CD4-positive, alpha-beta T cell treated with Interleukin-17A for 1 hour (primary cell): ENCODE measurements around the gene TMEM243.
"Not testable (repeated sequence)": the region's sequence is repeated elsewhere in the genome, so short reads cannot be mapped to it uniquely, and the experiment has no call there.

Source experiments
- DNase-seq: peaks from one replicate; pipeline ENCODE4 v3.0.0-alpha.2; 2020

The TMEM243 gene

DNA sequence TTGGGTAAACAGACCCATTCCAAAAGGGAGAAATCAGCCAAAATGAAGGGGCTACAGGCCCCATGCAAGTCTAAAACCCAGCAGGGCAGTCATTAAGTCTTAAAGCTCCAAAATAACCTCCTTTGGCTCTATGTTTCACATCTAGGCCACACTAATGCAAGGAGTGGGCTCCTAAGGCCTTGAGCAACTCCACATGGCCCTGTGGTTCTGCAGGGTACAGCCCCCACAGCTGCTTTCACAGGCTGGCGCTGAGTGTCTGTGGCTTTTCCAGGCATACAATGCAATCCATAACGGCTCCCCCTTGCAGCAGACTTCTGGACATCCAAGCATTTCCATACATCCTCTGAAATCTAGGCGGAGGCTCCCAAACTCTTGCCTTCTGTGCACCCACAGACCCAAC is 9.0 kb downstream of the TMEM243 start:
- DNase-seq = no peak

DNA sequence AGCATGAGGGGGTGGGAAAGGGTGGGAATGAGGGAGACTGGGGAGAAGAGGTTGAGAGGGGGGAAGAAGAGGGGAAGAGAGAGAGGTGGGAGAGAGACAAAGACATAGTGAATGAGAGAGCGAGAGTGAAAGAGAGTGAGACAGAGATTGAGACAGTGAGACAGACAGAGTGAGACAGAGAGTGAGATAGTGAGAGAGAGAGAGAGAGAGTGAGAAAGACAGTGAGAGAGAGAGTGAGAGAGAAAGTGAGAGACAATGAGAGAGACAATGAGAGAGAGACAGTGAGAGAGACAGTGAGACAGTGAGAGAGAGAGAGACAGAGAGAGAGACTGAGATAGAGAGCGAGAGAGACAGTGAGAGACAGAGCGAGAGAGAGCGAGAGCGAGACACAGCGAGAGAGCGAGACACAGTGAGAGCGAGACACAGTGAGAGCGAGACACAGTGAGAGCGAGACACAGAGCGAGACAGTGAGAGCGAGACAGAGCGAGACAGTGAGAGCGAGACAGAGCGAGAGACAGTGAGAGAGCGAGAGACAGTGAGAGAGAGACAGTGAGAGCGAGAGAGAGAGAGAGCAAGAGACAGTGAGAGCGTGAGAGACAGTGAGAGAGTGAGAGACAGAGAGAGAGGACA is 10.1 kb downstream of the TMEM243 start:
- DNase-seq = no peak

DNA sequence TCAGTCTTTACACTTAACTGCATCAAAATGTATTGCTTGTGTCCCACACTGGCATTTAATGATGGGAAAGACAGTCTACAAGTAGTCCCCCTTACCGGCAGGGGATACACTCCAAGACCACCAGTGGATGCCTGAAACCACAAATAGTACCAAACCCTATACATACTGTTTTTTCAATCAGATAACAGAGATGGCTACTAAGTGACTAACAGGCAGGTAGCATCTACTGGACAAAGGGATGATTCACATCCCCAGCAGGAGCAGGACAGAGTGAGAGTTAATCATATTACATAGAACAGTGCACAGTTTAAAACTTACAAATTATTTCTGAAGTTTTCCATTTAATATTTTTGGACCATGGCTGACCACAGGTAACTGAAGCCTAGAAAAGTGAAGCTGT is 13.2 kb downstream of the TMEM243 start:
- no peak for DNase-seq

DNA sequence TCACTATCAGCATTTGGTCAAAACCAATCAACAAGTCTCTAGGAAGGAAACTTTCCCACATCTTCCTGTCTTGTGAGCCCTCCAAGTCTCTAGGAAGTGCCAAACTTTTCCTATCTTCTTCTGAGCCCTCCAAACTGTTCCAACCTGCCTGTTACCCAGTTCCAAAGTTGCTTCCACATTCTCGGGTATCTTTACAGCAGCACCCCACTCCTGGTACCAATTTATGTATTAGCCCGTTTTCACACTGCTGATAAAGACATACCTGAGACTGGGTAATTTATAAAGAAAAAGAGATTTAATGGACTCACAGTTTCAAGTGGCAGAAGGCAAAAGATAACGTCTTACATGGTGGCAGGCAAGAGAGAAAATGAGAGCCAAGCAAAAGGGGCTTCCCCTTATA is 13.8 kb downstream of the TMEM243 start:
- DNase-seq = not testable (repeated sequence)

DNA sequence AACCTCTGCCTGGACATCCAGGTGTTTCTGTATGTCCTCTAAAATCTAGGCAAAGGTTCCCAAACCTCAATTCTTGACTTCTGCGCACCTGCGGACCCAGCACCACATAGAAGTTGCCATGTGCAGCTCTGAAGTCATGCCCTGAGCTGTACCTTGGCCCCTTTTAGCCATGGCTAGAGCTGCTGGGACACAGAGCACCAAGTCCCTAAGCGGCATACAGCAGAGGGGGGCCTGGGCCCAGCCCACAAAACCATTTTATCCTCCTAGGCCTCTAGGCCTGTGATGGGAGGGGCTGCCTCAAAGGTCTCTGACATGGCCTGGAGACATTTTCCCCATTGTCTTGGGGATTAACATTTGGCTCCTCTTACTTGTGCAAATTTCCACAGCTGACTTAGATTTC is 14.6 kb downstream of the TMEM243 start:
- DNase-seq = no peak

DNA sequence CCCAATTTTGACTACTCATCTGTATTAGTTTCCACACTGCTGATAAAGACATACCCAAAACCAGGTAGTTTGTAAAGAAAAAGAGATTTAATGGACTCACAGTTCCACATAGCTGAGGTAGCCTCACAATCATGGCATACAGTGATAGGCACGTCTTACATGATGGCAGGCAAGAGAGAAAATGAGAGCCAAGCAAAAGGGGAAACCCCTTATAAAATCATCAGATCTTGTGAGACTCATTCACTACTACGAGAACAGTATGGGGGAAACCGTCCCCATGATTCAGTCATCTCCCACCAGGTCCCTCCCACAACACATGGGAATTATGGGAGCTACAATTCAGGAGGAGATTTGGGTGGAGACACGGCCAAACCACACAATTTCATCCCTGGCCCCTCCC is 15.6 kb downstream of the TMEM243 start:
- DNase-seq = not testable (repeated sequence)

DNA sequence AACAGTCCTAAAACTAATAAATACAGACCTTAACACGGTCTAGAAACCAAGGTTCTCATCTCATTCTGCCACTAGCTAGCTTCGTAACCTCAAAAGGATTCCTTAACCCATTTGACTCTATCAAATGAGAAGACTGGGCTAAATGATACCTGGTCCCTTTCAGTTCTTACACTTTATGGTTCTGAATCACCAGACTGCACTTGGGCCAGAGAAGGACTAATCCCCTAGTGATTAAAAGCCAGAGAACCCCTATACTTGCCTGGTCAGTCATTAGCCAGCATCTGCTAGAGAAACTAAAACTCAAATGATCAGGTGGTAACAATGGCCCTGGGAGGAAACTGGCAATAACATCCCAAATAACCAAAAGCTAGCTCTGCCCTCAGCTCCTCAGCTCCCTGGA is 16.8 kb downstream of the TMEM243 start:
- DNase-seq = no peak

DNA sequence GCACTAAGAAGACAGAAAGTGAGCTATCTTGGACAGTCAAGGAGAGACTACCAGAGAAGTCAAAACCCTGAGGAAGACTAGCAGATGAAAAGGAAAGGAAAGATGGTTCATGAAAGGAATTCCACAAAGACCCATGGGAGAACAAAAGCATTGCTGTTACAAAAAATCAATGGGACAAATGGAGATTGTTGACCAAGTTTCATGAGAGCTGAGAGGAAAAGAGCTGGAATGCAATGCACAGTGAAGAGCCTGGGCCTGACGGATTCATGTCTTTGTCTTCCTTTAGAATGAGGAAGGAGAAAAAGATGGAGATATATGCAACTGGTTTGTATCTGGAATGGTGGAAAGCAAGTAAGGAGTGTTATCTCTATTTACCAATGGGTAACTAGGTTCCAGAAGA is 17.3 kb downstream of the TMEM243 start:
- no peak for DNase-seq

DNA sequence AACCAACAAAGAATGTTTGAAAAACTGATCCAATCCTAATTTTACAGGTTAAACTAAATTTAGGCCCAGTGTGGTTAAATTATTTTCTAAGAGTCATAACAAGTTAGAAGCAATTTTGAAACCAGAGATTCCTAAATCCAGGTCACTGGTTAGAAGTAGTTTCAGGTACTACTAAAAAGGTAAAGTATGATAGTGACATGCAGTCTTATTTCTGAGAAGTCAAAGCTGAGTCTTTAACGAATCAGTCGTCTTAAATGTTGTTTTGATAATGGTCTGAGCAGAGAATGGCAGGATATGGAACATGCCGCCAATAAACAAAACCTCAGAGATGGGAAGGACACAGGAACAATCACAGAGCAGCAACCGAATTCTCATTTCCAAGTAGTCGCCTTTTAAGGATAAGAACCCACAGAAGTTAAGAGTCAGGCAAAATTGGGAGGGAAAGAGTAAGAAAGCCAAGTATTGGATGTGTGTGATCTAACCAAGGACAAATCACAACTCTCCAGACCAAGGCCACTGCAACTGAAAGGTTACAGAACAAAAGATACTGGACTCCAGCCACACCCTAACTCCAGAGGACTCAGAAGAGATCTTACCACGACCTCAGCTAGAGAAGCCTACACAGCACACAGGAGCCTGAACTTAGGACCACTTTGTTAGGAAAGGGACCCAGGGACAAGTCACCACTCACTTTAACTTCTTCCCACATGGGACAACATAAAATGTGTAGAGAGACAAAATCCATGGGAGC is 19.7 kb downstream of the TMEM243 start:
- no peak for DNase-seq

DNA sequence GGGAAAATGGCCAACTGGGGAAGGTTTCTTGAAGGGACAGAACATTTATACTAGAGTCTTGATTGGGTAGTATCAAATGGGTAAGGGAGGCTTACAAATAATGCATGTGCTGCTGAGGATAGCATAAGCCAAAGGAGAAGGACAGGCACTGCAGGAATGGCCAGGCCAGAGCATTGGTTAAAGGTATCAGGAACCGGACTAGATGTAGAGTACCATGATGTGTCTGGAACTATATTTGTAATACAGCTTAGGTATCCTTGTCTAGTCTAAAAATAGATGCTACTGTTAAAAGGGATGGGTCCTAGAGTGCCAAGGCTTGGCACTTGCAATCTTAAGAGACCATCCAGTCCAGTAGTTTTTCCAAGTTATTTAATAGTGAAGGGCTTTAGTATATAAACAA is 20.3 kb downstream of the TMEM243 start:
- no peak for DNase-seq

DNA sequence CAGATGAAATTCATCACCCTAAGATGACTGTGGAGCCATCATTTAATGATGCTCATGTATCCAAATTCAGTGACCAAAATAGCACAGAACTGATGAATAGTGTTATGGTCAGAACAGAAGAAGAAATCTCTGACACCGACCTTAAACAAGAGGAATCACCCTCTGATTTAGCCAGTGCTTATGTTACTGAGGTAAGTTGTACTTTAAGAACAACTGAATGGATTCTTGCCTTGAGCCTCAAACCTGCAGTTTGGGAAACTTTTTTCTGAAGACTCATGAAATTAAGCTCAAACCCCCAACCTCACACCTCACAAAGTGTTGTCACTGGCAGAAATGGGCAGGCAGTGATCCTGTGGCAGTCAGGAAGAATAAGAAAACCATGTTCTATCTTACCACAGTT is 25.6 kb downstream of the TMEM243 start:
- no peak for DNase-seq

DNA sequence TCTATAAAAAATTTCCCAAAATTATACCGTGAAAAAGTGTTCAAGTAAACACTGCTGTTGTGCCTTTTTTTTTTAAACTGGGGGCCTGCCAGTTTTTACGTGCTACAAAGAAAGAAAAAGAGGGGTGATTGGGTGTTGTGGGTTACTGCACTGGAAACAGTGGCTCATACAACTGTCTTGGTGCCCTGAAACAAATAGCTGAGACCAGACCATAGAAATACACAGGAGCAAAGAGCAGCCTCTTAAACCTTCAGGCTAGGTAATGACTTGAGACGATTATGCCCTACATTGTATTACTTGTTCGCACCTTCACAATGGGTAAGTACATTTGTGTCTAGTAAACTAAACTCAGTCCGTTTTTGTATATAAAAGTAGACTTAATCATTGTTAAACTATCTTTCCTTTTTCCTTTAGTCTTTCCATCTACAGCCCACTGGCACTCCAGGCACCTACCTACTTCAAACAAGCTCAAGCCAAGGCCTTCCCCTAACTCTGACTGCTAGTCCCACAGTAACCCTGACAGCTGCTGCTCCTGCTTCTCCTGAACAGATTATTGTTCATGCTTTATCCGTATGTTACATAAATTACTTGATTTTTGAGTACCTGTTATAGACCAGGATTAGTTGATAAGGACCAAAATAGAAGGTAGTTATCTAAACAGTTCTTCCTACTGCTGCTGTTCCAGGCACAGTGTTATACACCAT is 26.6 kb downstream of the TMEM243 start:
- no peak for DNase-seq

DNA sequence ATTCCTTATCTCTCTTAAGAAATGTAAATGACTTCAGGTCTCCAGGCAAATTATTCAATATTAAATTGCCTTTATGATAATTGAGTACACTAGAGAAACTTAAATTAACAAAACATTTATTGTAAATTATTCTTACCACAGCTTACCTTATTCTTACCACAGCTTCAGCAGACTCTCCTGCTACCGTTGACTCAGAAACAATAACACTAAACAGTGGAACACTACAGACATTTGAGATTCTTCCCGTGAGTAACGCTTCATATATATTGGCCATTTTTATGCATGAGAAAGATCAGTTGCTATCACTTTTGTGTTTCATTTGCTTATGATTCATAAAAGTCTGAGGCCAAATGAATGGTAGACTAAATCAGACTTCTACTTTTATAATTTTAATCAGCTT is 28.7 kb downstream of the TMEM243 start:
- no peak for DNase-seq

DNA sequence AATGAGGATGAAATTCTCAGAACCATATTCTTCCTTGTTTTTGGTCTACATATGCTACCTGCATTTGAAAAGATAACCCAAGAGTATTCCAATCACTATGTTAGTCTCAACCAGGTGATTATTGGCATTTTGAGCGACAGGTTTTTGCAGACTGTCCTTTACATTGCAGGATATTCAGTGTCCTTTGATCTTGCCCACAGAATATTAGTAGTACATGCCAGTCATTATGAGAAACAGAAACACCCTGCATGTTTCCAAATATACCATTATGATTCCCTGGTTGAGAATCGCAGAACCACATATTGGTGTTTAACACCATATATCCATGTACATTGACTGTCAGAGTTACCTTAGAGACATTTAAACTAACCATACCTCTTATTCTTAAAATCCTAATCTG is 30.6 kb downstream of the TMEM243 start:
- DNase-seq = no peak

DNA sequence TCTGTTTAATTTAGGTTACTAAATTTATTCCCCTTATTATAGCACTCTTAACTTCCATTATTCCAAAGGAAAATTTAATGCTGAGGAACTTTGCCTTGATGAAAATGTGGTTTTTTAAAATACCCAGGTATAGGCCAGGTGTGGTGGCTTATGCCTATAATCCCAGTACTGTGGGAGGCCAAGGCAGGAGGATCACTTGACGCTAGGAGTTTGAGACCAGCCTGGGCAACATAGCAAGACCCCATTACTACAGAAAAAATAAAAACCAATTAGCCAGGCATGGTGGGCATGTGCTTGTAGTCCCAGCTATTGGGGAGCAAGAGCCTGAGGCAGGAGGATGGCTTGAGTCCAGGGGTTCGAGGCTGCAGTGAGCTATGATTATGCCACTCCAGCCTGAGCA is 32.4 kb downstream of the TMEM243 start:
- no peak for DNase-seq

DNA sequence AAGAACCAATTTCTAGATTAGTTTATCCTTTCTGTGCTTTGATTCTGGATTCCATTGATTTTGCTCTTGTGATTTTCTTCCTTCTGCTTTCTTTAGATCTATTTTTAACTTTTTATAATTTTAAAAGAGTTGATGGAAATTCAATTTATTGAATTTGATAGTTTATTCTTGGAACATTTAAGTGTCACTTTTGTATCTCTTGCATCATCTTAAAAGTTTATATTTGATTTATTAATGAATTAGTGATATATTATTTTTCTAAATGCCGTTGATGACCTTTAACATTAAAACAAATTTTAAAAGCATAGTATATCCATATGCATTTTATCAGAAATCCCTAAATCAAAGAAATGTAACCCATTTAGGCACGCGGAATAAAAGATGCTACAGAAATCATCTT is 40.4 kb downstream of the TMEM243 start:
- DNase-seq = no peak

DNA sequence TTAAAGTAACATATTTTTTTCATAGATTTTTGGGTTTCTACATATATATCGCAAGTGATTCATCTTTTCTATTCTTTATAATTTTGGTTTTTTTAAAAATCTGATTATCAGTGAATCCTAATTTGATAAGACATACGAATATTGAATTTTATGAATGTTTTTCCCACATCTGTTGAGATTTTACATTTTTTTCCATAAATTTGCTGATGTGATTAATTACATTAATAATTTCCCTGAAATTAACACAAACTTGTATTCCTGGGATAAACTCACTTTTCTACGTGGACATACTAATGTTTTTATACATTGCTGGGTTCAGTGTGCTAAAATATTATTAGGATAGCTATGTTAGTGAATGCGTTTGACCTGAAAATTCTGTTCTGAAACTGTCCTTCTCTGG is 41.2 kb downstream of the TMEM243 start:
- no peak for DNase-seq

DNA sequence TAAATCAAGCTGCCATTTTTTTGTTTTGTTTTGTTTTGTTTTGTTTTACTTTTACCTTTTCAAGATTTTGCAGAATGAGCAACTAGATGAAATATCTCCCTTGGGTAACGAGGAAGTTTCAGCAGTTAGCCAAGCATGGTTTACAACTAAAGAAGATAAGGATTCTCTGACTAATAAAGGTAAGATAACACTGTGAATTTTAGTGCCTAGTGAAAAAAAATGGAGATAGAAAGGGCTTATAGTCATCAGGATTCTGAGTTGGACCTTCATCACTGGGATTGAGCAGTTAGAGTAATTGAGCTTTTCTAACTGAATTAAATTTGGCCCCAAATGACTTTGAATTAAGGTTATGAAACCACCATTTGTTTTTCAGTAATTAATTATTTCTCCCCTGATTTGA is 46.1 kb downstream of the TMEM243 start:
- no peak for DNase-seq

DNA sequence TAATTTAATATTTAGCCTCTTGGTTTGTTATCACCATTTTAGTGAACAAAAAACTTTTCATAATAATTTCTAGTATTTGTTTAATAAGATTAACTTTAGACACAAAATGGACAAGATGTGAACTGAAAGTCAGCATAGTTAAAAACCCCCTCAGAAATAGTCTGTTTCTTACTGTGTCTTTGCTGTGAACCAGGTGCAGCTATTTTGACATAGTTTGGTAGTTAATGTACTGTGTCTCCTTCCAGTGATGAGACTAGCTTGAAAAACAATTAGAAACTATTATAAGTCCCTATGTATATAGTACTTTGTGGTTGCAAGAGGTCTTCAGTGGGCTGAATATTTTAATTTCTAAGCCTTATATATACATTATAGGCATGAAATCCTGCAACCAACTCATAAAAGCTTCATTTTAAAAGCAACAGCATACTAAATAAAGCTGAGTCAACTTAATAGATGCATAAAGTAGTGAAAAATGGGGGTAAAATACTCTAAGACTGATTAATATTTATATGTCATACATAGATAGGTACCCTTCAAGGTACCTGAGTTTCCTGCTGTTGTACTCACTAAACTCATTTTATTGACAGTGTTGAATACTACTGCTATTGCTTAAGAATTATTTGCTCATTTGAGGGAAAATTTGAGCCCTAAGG is 48.1 kb downstream of the TMEM243 start:
- no peak for DNase-seq

DNA sequence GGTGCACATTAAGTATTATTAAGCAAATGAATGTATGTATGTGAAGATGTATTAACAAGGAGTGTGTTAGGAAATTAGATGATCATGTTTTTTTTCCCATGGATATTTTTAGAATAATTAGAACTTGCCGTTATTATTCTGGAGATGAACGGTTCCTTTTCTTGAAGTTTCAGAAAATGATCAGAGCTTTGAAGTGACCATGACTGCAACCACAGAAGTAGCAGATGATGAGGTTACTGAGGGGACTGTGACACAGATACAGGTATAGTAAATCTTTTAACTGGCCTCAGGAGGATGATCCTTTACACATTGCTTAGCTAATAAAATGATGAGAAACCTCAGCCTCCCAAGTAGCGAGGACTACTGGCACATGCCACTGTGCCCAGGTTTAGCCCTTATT is 48.7 kb downstream of the TMEM243 start:
- DNase-seq = no peak

DNA sequence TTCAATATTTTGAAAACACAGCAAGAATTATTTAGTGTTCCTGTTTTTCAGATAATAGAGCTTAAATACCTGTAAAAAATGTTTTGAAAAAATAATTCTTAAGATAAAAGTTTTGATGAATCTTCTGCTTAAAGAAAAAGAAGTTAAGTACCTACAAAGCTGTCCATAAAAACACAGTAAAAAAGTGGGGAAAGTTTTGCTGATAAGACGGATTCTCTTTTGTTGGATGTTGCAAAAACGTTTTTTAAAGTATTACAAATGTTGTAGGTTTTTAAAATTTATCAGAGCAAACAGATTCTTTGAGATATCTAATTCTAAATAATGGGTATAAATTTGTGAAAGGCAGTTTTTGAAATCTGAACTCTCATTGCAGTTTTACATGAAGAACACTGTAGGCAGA is 55.1 kb downstream of the TMEM243 start:
- no peak for DNase-seq

DNA sequence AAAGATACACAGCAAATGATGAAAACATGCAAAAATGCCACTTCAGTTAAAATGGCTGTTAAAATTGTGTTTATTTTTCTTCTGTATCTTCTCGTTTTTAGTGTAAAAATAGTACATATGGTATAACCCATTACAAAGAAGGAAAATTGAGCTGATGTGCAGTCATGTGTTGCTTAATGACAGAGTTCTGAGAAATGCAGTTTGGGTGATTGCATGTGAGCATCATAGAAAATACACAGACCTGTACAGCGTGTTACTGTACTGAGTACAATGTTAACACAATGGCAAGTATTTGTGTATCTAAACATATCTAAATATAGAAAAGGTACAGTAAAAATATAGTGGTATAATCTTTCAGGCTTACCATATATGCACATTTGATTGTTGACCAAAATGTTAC is 60.0 kb downstream of the TMEM243 start:
- DNase-seq = no peak

DNA sequence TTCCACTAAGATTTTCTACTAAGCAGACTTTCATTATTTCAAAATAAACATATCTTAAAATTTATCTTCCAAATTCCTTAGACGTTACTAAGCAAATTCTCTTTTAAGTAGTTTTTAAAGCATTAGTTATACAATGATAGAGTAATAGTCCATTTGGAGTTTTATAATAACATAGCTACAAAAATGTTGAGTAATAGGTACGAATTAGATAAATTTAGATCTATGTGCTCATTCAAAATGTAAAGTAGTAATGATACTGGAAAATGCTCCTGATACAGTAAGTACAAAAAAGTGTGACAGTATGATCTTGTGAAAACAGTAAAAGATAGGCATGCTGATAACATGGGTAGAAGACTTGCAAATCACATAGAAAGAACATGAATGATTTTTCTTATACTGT is 62.8 kb downstream of the TMEM243 start:
- DNase-seq = no peak

DNA sequence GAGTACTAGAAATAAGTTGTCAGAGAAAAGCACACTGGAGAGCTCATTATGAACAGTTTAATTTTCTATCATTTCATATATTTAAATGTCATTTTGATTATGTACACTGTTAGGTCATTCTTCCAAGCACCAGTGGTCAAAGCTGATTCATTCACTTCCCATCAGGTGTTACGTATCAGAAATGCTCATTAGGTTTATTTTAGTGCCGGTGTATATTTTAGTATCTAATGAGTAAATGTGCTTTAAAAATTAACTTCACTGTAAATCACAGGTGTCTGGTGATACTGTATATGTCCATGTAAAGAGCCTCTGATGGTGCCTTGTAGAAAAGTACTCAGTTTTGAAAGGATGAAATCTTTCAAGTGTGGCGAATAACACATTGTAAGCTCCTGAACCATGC is 63.7 kb downstream of the TMEM243 start:
- no peak for DNase-seq
